Left ventricle myocardium inferior (tissue), 1 donor: ENCODE measurements around the gene P4HA3. TPM values are rescaled to one million over a fixed set of nuclear protein-coding genes. Genes with fewer than 3 reads are reported as not detected.
A peak's percentile ranks its signal among the peaks of the same experiment; 100 is the strongest.

ENCODE experiments used
- DNase-seq: peaks from one replicate; pipeline ENCODE4 v3.0.0-alpha.2; 2020
- H3K27ac ChIP-seq: fragments of 200-600 bp; replicated peaks from 2 replicates; pipeline ENCODE4 v1.8.0; 2021
- H3K27me3 ChIP-seq: fragments of 200-600 bp; 2 replicates; pipeline ENCODE4 v1.8.0; 2021; ENCODE audit warnings: low read depth
- H3K36me3 ChIP-seq: fragments of 200-600 bp; 2 replicates; pipeline ENCODE4 v1.8.0; 2021
- H3K4me1 ChIP-seq: fragments of 200-600 bp; 2 replicates; pipeline ENCODE4 v1.8.0; 2021
- H3K4me3 ChIP-seq: fragments of 200-600 bp; 2 replicates; pipeline ENCODE4 v1.8.0; 2021; ENCODE audit warnings: mild to moderate bottlenecking, moderate library complexity
- H3K9me3 ChIP-seq: fragments of 200-600 bp; replicated peaks from 2 replicates; pipeline ENCODE4 v1.8.0; 2021
- CTCF ChIP-seq: fragments of 200-600 bp; IDR thresholded peaks from 2 replicates; pipeline ENCODE4 v1.8.0; 2021; ENCODE audit warnings: antibody characterized with exemption, mild to moderate bottlenecking, borderline replicate concordance
- intact Hi-C: fragments of 100-400 bp; cut with micrococcal nuclease; formaldehyde crosslinking; loops from one replicate; pipeline ENCODE4 v1.11.0; 2022
- total RNA-seq: library from RNA; stranded (reverse); fragmentation: NEBNext Ultra II Directional; extraction: Animal tissue kit (Norgen Biotek cat#: 25700); gene quantifications from one replicate; pipeline ENCODE4 v1.2.1, GENCODE V29; 2021
- donor health status: DM: no; HTN: yes; CAD: no; lungs with severe emphysema.

Gene P4HA3
- total RNA-seq, 1 donor from 2014 or later = 0.16 TPM

DNA sequence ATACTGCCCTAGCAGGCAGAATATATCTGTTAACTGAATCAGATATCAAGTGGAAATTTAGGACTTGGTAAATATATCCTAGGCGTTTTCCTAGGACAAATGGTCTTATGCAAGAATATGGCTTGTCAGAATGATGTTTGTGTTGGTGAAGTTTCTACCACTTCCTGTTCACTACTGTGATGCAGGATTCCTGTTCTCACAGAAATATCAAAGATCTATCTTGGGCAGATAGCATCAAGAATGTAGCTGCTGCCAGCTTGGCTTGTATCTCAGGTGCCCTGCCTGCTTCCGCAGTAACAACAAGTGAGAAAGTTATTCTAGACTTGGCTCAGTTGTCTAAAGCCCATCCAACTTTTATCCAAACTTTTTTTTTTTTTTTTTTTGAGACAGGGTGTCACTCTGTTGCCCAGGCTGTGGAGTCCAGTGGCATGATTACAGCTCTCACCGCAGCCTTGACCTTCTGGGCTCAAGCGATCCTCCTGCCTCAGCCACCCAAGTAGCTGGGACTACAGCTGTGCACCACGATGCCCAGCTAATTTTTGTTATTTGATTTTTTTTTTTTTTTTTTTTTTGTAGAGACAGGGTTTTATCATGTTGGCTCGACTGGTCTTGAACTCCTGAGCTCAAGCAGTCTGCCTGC lies 79.0 kb downstream of the P4HA3 start:
- Histone ChIP-seq H3K27ac (no peak overlapping the region), H3K36me3 (peaks cover 39% of the 10 kb centered on the region), H3K4me1 (peaks cover 15% of the 10 kb centered on the region), H3K4me3 (no peak overlapping the region), H3K9me3 (no peaks in the 10 kb centered on the region), H3K27me3 (no peaks in the 10 kb centered on the region)
- intact Hi-C loops = no loop called here
- no peak for DNase-seq
- TF ChIP-seq CTCF = no peak

- H3K4me1 ChIP-seq = peaks cover 25% of the 10 kb centered on the region
- H3K27ac ChIP-seq = peak overlapping the region; percentile 59
- TF ChIP-seq CTCF = no peak
- intact Hi-C loops = no loop called here
- H3K4me3 ChIP-seq = no peak overlapping the region
- DNase-seq = no peak
- no peaks in the 10 kb centered on the region for H3K27me3 ChIP-seq
- no peaks in the 10 kb centered on the region for H3K9me3 ChIP-seq
- peaks cover 20% of the 10 kb centered on the region for H3K36me3 ChIP-seq
Measured at GRCh38 chr11:74226907-74227306, 84.5 kb downstream of the P4HA3 start.

DNA sequence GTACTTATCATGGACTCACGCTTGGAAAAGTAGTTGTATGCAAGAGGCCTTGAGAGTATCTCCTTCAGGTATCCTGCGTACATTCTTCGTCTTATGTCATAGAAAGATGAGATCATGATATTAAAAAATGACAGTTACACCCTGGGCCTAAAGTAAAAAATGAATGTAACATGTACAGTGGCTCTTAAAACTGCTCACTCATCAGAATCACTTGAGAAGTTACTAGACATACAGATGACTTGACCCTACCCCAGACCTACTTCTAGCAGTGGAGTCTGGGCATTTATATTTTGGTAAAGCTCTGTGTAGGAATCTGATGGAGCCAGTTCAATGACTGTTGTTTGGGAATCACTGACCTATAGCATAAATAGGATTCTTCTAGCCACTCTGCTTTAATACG lies 85.9 kb downstream of the P4HA3 start:
- intact Hi-C loops = no loop called here
- Histone ChIP-seq H3K9me3 (no peaks in the 10 kb centered on the region), H3K4me1 (peaks cover 25% of the 10 kb centered on the region), H3K27me3 (no peaks in the 10 kb centered on the region), H3K4me3 (no peak overlapping the region), H3K27ac (no peak overlapping the region), H3K36me3 (peaks cover 12% of the 10 kb centered on the region)
- no peak for DNase-seq
- TF ChIP-seq CTCF = no peak

- Histone ChIP-seq H3K36me3 (peaks cover 4% of the 10 kb centered on the region), H3K9me3 (no peaks in the 10 kb centered on the region), H3K4me1 (peaks cover 3% of the 10 kb centered on the region), H3K27ac (no peak overlapping the region), H3K27me3 (no peaks in the 10 kb centered on the region), H3K4me3 (no peak overlapping the region)
- intact Hi-C loops = no loop called here
- DNase-seq = no peak
- TF ChIP-seq CTCF = no peak
Measured at GRCh38 chr11:74221816-74222215, 89.6 kb downstream of the P4HA3 start.

DNA sequence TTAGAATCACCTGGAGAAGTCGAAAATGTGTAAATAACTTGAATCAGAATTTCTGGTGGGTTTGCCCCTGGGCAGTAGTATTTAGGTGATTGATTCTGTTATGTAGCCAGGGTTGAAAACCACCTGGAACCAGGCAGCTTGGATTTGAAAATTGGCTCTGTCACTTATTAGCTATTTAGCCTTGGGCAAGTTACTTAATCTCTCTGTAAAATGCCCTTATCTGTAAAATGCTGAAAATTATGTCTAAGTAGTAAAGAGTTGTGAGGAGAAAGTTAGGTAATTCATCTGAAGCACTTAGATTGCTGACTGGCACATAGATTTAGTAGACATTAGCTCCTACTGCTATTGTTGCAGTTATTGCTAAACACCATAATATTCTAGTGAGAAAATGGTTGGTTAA lies 91.1 kb downstream of the P4HA3 start:
- no peaks in the 10 kb centered on the region for H3K27me3 ChIP-seq
- H3K4me3 ChIP-seq = no peak overlapping the region
- H3K9me3 ChIP-seq = no peaks in the 10 kb centered on the region
- no peak overlapping the region for H3K27ac ChIP-seq
- intact Hi-C loops = no loop called here
- peaks cover 6% of the 10 kb centered on the region for H3K36me3 ChIP-seq
- DNase-seq = no peak
- TF ChIP-seq CTCF = no peak
- no peaks in the 10 kb centered on the region for H3K4me1 ChIP-seq

Other genes starting within 250 kb of the P4HA3 start
- gene C2CD3, start 140.6 kb downstream of the P4HA3 start, total RNA-seq = 13.8 TPM
- 29.7 TPM for gene PPME1, start 140.4 kb downstream of the P4HA3 start, total RNA-seq
- 1.6 TPM for gene PGM2L1, start 86.8 kb upstream of the P4HA3 start, total RNA-seq
- 4.3 TPM for gene KCNE3, start 155.9 kb upstream of the P4HA3 start, total RNA-seq
- gene LIPT2, start 182.1 kb upstream of the P4HA3 start, total RNA-seq = 0.96 TPM